GM19193 (cell line): ENCODE measurements around the gene MED9.

Experiments
- POLR2A ChIP-seq: IDR thresholded peaks from 4 replicates; pipeline ENCODE4 v1.6.1; 2011; ENCODE audit not compliant: insufficient read depth, insufficient read length; ENCODE audit errors: extremely low read depth

The MED9 gene

GRCh38 chr17:17504341-17505140, 27.7 kb downstream of the MED9 start:
- no peak for TF ChIP-seq POLR2A

- no peak for TF ChIP-seq POLR2A
Observed at GRCh38 chr17:17505151-17505550, 28.4 kb downstream of the MED9 start.

GRCh38 chr17:17505610-17506171, 28.9 kb downstream of the MED9 start:
- TF ChIP-seq POLR2A, result no peak

GRCh38 chr17:17506181-17506741, 29.5 kb downstream of the MED9 start:
- TF ChIP-seq POLR2A, result no peak

GRCh38 chr17:17506893-17507464, 30.2 kb downstream of the MED9 start:
- no peak for TF ChIP-seq POLR2A

- TF ChIP-seq POLR2A, result no peak
Observed at GRCh38 chr17:17507465-17508011, 30.7 kb downstream of the MED9 start.

- no peak for TF ChIP-seq POLR2A
Observed at GRCh38 chr17:17508019-17508535, 31.3 kb downstream of the MED9 start.

- TF ChIP-seq POLR2A, result no peak
Observed at GRCh38 chr17:17508646-17509591, 32.1 kb downstream of the MED9 start.

- no peak for TF ChIP-seq POLR2A
Observed at GRCh38 chr17:17509601-17510425, 33.0 kb downstream of the MED9 start.

GRCh38 chr17:17510456-17511292, 33.9 kb downstream of the MED9 start:
- no peak for TF ChIP-seq POLR2A

GRCh38 chr17:17511293-17511741, 34.5 kb downstream of the MED9 start:
- TF ChIP-seq POLR2A, result no peak
